NCI-H2029 treated with DMSO at 0.1 percent for 48 hours (cell line): ENCODE data around the gene STX7.

Source experiments
- DNase-seq: peaks from one replicate; lab custom pipeline; 2025; lab: John Stamatoyannopoulos, UW

The STX7 gene

DNA sequence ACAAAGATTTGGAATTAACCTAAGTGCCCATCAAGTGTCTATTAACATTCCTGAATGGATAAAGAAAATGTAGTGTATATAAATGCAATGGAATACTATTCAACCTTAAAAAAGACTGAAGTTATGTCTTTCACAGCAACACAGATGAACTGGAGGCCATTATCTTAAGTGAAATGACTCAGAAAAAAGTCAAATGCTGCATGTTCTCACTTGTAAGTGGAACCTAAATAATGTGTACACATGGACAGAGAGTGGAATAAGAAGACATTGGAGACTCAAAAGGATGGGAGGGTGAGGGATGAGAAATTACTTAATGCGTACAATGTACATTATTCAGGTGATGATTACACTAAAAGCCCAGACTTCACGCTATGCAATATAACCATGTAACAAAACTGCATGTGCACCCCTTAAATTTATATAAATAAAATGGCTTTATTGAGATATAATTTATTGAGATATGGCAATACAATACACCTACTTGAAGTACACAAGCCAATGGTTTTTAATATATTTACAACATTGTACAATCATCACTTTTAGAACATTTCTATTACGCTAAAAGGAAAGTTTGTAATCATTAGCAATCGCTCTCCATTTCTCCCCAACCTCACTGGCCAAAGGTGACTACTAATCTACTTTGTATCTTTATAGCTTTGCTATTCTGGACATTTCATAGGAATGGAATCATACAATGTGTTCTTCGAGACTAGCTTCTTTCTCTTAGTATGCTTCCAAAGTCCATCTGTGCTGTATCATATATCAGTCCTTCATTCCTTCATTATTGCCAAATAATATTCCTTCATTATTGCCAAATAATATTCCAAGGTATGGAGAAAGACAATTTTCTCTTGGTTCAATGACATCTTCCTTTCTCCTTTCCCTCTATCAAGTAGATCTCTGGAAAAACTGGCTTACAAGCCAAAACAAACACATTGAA, 5.8 kb downstream of the STX7 start:
- no peak for DNase-seq

DNA sequence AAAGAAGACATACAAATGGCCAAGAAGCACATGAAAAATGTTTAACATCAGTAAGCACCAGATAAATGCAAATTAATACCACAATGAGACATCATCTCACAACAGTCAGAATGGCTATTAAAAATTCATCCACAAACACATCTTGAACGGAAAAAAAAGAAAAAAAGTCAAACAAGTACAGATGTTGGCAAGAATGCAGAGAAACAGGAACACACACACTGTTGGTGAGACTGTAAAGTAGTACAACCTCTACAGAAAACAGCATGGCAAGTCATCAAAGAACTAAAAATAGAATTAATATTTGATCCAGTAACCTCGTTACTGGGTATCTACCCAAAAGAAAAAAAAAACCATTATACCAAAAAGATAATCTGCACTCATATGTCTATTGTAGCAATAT, 6.5 kb downstream of the STX7 start:
- DNase-seq, result no peak

GRCh38 chr6:132505158-132505557, 7.8 kb downstream of the STX7 start:
- no peak for DNase-seq

DNA sequence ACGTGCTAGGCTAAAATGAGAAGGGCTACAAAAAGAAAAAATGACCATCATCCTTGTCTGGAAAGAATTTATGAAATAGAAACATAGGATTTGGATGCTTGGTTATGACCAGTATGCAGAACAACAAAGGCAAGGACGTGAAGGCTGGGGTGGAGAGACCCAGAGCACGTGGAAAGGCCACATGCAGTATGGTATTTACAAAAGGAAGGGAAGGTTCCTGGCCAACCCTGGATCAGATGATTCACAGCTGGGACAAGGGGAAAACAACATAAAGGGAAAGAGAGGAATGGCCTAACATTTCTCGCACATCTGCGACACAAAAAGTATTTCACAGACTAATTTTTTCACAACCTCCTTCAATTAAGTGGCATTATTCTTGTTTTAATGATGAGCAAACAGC, 8.2 kb downstream of the STX7 start:
- DNase-seq, result no peak

- DNase-seq, result no peak
Measured at GRCh38 chr6:132499757-132500156, 13.2 kb downstream of the STX7 start.

- no peak for DNase-seq
Measured at GRCh38 chr6:132498638-132499037, 14.3 kb downstream of the STX7 start.

- DNase-seq, result no peak
Measured at GRCh38 chr6:132496519-132497180, 16.3 kb downstream of the STX7 start.

DNA sequence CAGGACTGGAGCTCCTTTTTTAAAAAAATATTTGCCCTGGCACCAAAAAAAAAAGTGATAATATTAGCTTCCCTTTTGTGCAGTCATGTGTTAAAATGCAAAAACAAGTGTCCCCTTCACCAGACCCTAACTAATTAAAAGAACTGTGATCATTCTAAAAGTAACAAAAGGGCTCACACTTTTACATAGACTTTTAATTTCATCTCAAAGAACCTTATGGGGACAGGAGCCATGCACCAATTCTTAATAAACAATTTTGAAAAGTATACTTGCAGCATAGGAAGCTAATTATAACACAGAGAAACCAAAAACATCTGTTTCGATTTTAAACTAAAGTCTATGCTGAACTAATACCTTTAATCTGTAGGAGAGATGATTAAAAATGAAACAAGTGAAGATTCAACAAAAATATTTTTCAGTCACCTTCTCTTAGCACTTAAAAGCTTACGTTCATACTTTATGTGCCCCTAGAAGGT, 17.3 kb downstream of the STX7 start:
- DNase-seq, result no peak

DNA sequence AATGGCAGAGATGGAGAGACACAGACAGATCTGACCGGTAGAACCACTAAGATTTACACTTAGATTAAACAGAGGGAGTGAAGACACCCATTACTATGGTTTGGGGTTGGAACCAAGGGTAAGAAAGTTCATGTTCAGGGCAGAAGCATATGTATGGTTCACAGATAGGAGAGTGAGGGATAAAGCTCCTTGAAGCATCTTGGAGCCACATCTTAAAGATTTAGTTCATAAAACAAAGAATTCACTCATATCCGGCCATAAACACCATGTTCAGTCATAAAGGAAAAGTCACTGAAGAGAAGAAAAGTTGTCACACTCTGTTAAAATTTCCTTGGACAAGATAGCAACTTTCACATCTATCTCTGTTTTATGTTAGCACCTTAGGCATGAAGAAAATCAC, 18.0 kb downstream of the STX7 start:
- no peak for DNase-seq

- no peak for DNase-seq
Measured at GRCh38 chr6:132491881-132492280, 21.0 kb downstream of the STX7 start.

DNA sequence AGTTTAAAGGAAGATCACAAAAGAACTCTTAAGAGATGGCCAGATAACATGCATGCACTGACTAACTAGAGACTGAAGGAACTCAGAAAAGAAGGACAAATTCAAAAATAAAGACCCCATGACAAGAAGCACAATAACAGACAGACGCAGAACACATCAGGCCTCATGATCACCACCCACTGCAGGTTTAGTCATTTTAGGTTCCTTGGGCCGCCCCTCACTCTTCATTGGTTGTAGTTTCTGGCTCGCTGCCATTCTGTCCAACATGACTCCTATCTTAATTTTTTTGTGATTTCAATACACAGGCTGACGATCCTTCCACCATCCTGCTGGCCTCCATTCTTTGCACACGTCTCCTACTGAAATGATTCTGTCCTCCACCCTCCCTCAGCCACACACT, 21.6 kb downstream of the STX7 start:
- DNase-seq, result no peak

DNA sequence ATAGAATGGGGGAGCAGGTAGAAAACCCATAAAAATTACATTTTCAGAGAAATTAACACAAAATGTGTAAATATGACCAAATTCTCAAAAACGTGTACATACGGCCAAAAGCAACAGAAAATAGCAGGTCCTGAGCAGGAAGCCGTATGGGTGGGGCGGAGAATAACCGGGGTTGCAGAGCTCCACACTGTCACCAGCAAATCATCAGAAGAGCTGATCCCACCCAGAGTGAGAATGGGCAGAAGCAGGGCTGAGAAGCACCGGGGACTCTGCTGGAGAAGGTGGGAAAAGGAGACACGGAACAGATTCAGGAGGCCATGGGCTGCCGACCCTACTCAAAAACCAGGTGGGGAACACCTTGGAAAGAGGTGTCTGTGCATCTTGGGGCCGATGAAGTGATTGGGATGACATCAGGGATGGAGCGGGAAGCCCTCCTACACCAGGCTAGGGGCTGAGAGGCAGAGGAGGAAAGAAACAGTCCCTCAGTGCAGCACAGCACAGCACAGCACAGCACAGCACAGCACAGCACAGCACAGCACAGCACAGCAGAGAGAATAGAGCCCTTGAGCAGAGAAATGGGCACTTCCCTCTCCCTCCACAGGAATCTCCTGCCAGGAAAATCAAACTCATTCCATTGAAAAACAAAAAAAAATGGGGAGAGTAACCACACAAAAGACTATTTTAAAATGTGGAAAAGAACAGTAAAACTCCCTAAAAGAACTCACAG, 22.3 kb downstream of the STX7 start:
- DNase-seq, result no peak

DNA sequence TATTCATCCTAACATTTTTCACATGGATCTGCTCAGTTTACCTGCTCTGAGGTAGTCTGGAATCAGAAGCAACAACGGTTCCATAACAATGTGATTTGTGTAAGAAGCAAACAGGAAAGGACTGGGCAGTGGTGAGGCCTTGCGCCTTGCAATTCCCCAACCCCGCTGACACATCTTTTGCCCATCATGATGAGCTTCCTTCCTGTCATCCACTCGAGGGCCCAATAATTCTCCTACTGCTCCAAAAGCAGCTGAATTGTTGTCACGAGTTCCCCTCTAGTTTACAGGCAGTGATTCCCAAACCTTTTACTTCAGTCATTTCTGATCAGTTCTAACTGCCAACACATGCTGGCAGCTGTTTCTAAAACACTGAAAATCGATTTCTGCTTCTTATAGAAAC, 22.9 kb downstream of the STX7 start:
- no peak for DNase-seq

DNA sequence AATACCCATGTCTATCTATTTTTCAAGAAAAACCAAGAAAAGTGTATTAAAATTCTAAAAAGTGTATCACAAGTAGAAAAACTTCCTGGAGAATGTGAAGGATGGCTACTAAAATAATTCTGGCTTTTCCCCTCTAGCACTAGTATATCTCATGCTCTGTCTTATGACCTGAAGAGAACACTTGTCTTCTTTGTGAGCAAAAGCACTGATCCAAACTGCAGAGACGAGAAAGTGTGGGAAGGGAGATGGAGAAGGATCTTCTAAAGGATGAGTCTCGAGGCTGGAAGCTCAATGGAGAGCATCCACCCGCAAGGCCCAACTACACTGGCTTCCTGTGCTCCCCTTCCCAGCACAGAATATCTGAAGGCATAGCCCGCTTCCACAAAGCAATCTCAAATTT, 23.5 kb downstream of the STX7 start:
- DNase-seq, result no peak

- DNase-seq, result no peak
Measured at GRCh38 chr6:132487762-132488161, 25.2 kb downstream of the STX7 start.

- no peak for DNase-seq
Measured at GRCh38 chr6:132484680-132485018, 28.3 kb downstream of the STX7 start.

GRCh38 chr6:132483779-132484679, 28.9 kb downstream of the STX7 start:
- peak; percentile 28 for DNase-seq

DNA sequence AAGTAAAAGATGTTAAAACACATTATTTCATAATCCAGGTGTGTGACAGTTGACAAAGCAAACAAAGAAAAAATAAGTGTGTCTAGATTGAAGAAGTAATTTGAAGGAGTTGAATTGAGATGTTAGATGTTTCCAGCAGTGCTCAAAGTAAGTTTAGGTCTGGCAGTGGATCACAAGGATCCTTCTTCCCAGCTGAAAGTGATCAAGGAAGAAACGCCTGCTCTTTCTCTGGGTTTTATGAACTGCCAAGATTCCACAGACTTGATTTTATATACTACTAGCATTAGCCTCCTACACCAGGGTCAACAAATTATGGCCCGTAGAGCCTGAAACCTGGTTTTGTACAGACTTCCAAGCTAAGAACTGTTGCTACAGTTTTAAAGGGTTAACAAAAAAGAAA, 30.3 kb downstream of the STX7 start:
- no peak for DNase-seq

DNA sequence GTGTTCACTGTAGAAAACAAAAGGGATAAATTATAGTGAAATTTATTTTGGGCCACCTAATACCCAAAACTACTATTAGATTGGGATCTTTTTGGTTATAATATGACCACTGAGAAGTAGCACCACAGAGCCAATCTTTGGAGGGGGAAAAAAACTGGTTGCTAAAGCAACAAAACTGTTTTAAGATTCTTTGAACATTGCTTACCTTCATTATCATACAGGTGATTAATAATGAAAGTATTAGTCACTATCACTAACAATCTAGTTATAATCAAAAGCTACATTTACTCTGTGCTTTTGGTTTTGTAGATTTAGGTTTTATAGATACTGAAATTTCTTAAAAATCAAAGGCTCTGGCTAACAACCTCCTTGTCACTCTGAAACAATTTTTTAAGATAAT, 31.7 kb downstream of the STX7 start:
- DNase-seq, result no peak

DNA sequence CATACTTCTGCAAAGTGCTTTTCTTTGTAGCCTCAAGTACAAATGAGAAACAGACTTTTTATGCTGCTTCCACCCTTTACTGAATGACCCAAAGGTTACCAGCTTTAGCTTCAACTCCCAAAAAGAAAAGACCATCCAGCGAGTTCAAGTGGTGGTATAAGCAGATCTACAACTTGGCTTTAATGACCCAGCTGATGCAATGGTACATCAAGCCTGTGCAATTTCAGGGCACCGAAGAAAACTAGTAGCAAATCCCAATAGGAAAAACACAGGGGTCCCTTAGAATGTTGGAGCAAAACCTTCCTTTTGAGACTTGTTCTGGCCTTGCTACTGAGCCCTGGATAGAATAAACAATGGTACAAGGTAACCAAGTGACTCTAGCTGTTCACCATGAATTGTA, 33.8 kb downstream of the STX7 start:
- DNase-seq, result no peak

DNA sequence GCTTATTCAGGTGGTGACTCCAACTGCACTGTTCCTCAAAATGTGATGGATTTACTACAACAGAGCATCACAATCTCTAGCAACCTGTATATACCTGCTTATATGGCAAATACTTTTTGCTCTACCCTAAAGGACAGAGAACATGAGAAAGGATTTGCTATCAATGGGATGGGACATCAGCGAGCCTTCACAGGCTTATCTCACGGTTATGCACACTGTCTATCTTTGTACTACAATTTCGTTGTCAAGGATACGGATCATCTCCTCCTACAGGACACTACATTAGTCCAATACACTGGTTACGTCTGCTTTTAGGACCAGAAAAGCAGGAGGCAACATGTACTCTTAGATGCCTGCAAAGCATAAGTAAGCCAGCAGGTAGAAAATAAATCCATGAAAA, 34.2 kb downstream of the STX7 start:
- DNase-seq, result no peak

- no peak for DNase-seq
Measured at GRCh38 chr6:132478266-132478665, 34.6 kb downstream of the STX7 start.
